HG02623 (cell line): Measurements from ENCODE around the gene PDZRN4.
"Not testable (repeated sequence)": the region's sequence is repeated elsewhere in the genome, so short reads cannot be mapped to it uniquely, and the experiment has no call there.

Source experiments
- ATAC-seq: cut with Tn5 transposase; IDR thresholded peaks from one replicate; pipeline ENCODE4 v1.9.1; 2021; ENCODE audit warnings: moderate library complexity; ENCODE audit not compliant: unreplicated experiment

PDZRN4 gene

DNA sequence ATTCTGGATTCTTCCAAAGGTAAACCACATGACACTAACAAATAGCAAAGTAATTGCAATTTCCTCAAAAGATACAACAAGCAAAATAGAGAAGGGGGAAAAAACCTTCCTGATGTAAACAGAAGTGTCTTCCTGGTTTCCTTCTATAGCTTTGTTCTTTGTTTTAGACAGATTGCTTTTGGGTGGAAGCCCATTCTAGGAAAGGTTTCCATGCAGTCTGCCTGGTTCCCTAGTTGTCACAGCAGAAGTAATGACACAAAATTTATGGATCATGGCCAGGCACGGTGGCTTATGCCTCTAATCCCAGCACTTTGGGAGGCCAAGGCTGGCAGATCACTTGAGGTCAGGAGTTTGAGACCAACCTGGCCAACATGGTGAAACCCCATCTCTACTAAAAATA lies 359.0 kb downstream of the PDZRN4 start:
- ATAC-seq, result not testable (repeated sequence)

DNA sequence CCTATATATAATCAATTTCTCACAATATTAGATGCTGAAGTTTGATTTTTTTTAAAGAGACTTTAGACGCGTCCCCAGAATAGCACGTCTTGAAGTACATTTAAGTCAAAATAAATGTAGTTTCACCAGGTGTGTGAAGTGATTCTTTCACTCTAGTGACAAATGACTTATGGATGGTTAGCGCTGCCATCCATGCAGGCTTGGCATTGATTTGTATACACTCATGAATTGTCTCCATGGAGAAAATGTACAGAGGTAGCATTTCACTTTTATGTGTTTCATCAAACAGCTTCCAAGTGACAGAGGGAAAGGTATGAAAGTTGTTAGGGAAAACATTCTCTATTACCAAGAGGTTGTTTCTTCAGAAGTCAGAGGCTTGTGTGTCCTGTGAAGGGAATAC lies 360.8 kb downstream of the PDZRN4 start:
- no peak for ATAC-seq

DNA sequence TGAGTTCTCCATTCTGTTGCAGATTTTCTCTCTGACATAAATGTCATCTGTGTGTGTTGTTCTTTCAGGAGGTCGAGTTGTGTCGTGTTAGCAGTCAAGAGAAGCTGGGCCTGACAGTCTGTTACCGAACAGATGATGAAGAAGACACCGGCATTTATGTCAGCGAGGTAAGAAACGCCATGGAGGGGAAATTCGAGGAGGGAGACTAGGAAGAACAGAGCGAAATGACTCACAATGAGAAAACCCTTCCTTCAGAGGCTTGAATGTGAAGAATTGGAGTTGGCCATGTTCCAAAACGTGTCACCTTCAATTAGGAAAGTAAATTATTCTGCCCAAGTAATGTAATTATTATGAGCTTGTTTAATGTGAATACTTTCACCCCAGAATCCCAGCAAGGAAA lies 364.5 kb downstream of the PDZRN4 start:
- no peak for ATAC-seq

DNA sequence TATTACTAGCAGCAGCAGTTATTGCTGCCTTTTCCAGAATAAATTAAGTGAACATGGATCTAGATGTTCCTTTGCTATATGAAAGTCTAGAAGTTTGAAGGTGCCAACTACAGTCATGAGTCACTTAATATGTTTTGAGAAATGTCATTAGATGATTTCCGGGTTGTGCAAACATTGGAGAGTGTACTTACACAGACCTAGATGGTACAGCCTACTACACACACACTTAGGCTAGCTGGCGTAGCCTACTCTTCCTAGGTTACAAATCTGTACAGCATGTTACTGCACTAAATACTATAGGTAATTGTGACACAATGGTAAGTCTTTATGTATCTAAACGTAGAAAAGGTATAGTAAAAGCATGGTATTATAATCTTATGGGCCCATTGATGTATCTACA lies 368.1 kb downstream of the PDZRN4 start:
- no peak for ATAC-seq

DNA sequence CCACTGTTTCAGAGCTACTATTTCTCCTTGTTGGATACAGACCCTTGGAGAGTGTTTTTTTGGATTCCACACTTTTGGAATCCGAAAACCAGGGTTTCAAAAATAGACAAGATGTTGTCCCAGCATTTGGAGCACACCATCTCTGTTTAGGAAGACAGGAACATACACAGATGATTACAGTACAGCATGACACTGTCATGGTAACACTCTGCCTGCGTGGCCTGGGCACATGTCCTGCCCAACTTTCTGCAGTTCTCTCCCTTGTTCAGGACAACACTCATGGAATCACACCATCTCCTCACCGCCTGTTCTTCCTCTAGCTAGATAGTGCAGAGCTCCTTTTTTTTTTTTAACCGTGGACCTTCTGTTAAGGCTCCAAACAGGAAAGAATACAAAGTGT lies 369.2 kb downstream of the PDZRN4 start:
- ATAC-seq, result no peak

DNA sequence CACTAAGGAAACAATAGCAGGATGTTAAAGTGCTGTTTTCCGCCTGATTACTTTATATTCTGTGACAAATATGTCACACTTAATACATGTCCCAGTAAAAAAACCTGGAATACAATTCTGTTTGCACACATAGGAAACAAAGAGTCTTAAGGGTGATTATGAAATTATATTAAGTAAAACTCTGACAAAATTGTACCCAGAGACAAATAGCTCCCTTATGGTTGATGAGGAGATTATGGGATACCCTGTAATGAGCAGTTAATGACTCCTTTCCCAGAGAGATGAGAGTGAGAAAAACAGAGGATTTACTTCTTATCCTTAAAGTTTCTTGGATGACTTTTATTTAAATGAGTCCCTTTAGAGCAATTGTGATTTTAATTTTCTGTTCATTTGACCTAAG lies 370.6 kb downstream of the PDZRN4 start:
- ATAC-seq, result no peak

DNA sequence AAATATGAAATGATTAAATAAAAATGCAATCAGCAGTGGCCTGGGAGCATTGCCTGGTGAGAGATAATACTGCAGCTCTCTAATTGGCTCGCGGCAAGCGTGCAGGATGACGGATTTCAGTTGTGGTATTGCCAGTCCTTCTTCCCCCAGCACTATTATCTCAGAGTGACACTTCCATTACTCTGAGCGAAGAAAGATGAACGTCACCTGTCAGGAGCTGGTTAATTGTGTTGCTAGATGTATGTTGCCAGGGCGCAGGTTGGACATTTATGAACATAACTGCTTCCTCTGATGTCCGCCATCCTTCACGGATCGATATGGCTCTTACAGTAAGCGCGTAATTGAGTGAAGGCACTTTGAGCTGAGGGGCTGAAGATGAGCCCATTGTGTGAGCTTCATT lies 374.9 kb downstream of the PDZRN4 start:
- ATAC-seq, result no peak

DNA sequence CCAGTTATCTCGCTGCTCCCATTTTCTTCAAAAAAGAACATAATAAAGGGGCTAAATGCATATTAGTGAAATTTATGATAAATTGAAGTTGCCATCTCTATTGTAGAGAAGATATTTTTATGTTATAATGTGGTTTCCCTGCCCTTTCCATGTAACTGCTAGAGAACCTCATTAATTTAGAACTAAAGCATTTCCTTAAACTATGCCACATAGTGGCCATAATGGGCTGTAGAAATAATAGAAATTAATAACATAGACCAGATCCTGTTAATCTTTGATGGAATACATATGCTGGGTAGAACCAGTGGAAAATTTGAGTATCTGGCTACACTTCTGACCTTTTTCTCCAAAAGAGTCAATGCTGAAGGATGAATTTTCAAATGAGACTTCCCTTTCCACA lies 376.7 kb downstream of the PDZRN4 start:
- no peak for ATAC-seq

DNA sequence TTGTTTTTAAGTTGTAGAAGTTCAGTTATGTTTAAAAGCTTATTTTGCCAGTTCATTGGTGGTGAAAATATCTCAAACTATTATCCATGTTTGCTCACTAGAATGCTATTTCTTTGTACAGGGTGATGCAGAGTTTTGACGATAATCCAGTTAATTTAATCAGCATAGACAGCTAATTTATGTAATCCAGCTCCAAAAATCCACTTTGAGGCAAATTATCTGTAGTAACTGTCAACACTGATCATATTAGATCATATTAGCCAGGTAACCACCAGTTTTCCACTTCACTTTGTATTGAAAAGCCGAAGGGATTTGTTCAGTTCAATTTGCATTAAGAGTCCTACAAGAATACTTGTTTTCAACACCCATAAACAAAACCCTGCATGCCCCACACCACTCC lies 378.6 kb downstream of the PDZRN4 start:
- ATAC-seq, result no peak

DNA sequence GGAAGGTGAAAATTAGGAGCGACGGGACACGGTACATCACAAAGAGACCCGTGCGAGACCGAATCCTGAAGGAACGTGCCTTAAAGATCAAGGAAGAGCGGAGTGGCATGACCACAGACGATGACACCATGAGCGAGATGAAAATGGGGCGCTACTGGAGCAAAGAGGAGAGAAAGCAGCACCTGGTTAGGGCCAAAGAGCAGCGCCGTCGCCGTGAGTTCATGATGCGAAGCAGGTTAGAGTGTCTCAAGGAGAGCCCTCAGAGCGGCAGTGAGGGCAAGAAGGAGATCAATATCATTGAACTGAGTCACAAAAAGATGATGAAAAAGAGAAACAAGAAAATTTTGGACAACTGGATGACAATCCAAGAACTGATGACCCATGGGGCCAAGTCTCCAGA lies 385.3 kb downstream of the PDZRN4 start:
- ATAC-seq, result no peak

DNA sequence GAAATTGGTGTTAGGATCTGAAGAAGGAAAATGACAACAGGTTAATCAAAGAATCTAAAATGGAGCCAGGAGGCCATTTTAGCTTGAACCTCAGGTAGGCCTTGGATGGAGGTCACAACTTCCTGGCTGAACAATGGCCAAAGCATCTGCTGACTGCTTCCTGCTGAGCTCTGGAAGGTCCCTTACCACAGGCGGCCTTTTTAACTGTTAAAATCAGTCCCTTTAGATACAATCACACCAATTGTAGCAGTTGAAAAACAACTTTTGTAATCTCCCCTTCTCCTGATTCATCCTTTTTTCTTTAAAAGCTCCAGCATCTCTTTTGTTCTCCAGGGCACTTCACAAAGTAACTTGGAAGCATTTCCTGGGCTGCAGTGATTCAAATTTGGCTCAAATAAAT lies 388.8 kb downstream of the PDZRN4 start:
- no peak for ATAC-seq

DNA sequence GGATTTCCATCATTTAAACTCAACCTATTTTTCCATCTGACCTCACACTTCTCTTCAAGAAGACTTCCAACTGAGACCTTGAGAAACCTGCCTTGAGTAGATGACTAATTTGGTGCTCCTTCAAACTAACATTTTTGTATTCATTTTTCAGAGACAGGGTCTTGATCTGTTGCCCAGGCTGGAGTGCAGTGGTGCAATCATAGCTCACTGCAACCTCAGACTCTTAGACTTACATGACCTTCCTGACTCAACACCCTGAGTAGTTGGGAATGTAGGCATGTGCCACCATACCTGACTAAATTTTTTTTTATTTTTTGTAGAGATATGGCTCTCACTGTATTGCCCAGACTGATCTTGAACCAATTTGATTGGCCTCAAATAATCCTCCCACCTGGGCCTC lies 389.9 kb downstream of the PDZRN4 start:
- ATAC-seq, result no peak

DNA sequence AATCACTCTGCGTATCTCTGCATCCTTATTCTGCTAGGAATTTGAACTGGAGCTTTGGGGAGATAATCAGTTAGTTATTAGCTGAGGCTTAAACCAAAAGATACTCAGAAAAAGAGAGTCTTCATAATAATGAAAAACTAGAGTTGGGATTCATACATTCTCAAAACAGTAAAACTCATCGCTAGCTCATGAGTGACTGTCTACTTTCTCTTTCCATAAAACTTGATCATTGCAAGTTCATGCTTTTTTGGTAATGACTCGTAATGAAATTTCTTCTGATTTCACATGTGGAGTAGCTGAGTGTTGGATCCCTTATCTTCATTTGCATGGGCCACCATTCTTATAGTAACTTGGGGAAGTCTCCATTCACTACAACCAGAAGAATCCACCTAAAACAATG lies 397.7 kb downstream of the PDZRN4 start:
- ATAC-seq, result no peak

DNA sequence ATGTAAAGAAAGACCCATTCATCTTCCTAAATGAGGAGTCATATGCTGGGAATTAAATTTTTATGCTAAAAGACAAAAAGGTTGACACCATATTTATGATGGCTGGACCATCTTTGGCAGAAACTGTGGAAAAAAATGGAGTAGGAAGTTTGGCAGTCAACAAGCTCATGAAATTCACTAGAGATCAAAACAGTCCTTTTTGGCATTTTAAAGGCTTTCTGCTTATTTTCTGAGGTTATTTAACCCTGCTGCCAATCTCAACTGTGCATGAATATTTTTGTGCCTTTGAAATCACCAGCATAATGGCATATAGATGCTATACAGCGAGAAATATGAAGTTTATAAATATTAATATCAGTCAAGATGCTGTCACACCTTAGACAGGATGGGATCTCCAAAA lies 399.5 kb downstream of the PDZRN4 start:
- ATAC-seq, result no peak

DNA sequence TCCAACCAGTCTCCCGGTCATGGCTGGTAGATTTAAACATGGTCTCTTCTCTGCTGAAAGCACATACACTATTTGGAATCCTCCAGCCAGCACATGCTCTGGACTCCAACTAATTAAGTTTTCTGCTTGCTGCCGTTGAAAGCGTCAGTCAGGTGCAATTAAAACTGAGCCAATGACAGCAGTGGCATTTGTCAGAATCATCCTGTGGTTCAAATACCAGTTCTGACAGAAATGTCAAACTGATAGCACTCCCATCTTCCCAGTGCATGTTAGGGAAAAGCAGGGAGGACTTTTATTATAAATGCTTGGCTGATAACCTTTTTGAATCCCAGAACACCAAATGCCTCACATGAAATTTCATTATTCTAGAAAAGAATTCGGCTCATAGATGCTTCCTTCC lies 401.8 kb downstream of the PDZRN4 start:
- no peak for ATAC-seq

DNA sequence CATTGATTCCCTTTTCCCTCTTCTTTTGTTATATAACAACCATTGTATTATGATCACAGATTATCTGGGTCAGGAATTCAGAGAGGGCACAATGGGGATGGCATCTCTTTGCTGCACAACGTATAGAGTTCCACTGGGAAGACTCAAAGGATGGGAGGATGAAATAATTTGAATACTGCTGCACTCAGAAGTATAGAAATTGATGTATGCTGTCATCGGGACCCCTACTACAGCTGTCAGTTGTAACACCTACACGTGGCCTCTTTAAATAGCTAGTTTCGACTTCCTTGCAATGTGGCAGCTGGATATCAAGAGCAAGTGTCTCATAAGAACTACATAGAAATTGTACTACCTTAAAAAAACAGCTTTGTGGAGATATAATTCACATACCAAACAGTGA lies 408.1 kb downstream of the PDZRN4 start:
- ATAC-seq, result no peak

DNA sequence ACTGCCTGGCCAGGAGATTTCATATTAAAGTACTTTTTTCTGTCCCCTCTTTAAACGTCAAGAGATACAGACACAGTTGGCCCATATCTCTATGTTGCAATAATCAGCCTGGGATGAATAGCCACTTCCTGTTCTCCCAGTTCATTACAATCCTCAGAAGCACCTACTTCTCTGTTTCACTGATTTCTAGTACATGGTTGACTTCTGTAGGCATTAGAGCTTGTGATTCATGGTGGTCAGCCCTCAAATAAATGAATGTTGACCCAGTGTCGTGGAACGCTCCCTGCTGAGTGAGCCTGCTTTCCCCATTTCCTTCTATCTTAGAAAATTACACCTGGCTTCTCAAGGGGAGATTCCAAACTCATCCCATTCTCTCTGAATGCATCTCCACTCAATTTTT lies 416.7 kb downstream of the PDZRN4 start:
- ATAC-seq, result no peak

DNA sequence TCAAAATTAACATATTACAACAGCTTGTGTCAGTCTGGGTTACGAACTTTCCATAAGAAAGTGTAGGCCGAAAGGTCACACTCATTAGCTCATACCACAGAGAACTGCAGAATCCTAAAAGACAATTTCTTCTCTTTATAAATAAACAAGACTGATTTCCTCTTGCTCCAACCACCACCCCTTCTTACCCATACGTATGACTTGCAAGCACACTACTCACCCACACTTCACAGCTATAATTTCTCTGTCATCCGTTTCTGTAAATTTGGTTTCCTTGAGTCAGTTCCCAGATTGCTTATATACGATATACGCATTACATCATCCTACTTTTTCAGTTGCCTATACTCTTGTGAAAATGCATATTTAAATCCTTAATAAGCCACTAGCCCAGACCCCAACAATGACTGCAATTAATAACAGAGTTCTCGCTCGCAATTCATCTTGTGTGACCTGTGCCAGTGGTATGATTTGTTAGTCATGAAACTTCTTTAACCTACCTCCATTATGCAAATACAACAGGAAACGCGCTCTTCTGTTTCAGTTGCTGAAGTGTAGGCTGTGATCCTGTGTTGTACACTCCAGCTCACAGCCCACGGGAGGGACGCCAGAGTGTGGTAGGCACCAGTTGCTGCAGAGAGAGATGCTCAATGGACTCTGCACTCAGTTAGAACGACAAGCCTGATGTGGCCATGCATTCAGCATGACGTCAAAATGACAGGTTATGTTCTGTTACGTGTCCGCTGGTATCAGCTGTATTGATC lies 417.6 kb downstream of the PDZRN4 start:
- no peak for ATAC-seq

DNA sequence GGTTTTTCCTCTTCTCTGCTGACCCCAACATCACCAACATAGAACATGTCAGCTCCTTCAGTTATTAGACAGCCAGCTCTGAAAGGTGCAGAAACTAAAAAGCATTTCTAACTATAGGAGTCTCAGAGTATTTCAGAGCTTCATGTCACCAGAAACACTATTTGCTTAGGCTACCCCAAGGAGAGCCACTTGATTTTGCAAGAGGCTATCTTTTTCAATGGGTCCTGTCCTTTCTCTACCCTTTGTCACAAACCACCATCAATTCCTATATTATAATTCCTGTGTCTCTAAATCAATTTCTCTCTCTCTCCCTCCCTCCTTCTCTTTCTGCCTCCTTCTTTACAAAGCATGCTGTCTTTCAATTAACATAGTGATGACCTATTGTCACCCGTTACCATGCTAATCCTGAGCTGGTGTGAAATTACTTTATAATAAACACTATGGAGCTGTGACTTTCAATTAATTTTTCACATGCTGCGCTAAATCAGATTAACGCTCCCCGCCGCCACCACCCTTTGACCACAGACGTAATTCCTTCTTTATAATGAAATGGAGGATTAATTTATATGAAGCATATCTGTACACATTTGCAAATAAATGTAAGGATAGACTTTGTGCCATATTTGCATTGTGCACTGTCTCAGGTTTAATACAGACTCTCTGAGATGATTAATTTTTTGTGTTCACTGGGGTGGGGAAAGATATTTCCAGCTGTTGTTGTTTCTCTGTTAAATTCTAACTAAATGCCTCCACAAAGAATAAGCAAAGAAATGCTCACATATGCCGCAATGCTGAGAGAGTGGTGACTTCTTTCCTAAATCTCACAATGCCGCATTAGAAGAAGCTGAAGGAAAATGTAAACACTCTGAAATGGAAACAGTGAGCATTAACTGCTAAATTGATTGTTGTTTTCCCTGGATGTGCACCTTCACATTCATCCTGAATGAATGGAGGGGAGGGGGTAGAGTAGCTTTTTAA lies 418.6 kb downstream of the PDZRN4 start:
- no peak for ATAC-seq

DNA sequence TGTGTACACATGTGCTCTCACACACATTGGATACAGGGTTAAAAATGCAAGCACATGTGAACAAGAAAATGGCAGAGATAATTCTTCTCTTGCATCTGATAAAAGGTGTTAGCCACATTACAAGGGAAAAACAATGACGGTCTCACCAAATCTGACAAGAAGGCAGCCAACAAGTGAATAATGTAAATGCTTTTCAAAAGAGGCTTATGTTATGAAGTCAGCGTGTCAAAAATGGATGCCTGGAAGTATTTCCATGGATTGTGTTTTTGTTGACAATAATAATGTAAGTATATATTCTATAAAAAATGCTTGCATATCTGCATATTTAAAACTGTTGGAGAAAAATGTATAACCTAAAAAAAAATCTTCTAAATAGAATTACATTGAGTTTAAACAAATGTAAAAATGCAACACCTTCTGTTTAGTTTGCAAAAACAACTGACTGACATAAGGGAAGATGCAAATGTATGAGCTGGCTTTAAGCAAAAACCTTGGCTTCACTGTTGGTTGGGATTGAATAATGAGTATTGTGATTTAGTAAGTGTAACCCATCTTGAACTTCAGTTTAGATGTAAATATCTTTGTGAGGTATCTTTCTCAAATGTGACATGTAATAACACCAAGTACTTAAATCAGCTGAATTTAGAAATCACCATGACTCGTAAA lies 424.9 kb downstream of the PDZRN4 start:
- no peak for ATAC-seq

DNA sequence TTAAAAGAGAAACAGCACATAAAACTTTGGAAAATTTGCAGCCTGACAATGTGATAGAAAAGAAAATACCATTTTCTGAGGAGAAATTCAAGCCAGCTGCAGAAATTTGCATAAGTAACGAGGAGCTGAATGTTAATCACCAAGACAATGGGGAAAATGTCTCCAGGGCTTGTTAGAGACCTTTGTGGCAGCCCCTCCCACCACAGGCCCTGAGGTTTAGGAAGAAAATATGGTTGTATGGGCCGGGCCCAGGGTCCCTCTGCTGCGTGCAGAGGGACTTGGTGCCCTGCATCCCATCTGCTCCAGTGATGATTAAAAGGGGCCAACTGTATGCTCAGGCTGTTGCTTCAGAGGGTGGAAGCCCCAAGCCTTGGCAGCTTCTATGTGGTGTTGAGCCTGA lies 427.1 kb downstream of the PDZRN4 start:
- ATAC-seq, result not testable (repeated sequence)

DNA sequence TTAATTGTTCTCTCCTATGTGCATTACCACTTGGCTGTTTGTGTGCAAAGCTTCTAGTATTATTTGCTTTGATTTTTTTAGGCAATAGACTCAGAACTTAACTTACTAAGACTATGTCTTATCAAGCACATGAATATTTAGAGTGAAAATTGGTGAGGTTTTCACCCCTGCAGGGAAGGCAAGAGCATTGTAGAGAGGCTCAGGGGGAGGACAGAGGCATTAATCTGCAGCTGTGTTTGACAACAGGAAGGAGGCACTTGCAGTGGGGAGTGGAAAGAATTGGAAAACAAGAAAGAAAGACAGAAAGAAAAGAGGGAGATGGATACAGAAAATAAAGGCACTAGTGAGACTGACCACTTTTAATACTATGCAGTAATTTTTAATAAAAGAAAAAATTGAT lies 431.6 kb downstream of the PDZRN4 start:
- ATAC-seq, result no peak
